ENCODE results near the gene ENTPD7. TPM values are rescaled to one million over a fixed set of nuclear protein-coding genes. Genes with fewer than 3 reads are reported as not detected.
"Not testable (repeated sequence)": the region's sequence is repeated elsewhere in the genome, so short reads cannot be mapped to it uniquely, and the experiment has no call there.

The ENTPD7 gene
- total and polyA plus RNA-seq, 9 of the 15 experiments (the other 6 are each of a cell fraction or from before 2014, with no cell fraction given) = 1.4 to 13.9 (median 8.5) TPM

DNA sequence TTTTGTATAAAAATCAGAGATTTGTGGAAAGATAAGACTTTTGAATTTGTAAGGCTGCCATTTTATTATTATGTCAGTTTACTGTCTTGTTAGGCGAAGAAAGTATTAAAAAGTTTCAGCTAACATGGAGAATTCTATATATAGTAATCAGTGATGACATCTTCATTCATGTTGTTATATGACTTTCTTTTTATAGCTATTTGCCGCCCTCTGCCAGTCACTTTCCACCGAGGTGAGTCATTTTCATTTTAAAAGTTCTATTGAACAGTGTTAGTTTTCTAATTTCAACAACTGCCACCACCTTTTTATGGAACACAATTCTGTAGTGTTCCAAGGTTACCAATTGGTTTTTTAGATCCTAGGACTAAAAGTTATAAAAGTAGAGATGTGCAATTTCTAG lies 84.5 kb downstream of the ENTPD7 start (continued):
- TF ChIP-seq, protein P1, sequence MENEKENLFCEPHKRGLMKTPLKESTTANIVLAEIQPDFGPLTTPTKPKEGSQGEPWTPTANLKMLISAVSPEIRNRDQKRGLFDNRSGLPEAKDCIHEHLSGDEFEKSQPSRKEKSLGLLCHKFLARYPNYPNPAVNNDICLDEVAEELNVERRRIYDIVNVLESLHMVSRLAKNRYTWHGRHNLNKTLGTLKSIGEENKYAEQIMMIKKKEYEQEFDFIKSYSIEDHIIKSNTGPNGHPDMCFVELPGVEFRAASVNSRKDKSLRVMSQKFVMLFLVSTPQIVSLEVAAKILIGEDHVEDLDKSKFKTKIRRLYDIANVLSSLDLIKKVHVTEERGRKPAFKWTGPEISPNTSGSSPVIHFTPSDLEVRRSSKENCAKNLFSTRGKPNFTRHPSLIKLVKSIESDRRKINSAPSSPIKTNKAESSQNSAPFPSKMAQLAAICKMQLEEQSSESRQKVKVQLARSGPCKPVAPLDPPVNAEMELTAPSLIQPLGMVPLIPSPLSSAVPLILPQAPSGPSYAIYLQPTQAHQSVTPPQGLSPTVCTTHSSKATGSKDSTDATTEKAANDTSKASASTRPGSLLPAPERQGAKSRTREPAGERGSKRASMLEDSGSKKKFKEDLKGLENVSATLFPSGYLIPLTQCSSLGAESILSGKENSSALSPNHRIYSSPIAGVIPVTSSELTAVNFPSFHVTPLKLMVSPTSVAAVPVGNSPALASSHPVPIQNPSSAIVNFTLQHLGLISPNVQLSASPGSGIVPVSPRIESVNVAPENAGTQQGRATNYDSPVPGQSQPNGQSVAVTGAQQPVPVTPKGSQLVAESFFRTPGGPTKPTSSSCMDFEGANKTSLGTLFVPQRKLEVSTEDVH (IDR thresholded peaks at IDR 0.05; ENCODE audit: low read depth, partially characterized antibody) = no peak
- TF ChIP-seq ZNF584 (CRISPR knock-in tag; IDR thresholded peaks at IDR 0.05; ENCODE audit: low read depth) (no peak), BCLAF1 (IDR thresholded peaks at IDR 0.05; ENCODE audit: borderline replicate concordance in 1 of 2, control insufficient read depth in 1 of 2, low read depth in 2 of 2, low read length in 1 of 2) (no peak), NFATC3 (IDR thresholded peaks at IDR 0.05) (no peak), PCBP1 (IDR thresholded peaks at IDR 0.05; ENCODE audit: low read depth, low read length, poor library complexity, severe bottlenecking) (no peak), NR3C1 (CRISPR knock-in tag; IDR thresholded peaks at IDR 0.05) (no peak), GABPB2 (CRISPR knock-in tag; conservative IDR thresholded peaks at IDR 0.05) (no peak), STAT6 (CRISPR knock-in tag; IDR thresholded peaks at IDR 0.05) (no peak)

GRCh38 chr10:99746166-99746565 lies 86.9 kb downstream of the ENTPD7 start:
- H3K4me2 ChIP-seq (ENCODE audit: insufficient read depth, low read length); DNase-seq (ENCODE audit: extremely low read depth in 1 of 4, low spot score in 3 of 4); intact Hi-C loops (cut with micrococcal nuclease); POLR2A ChIA-PET; BruUV-seq (replicated peaks); in situ Hi-C loops (cut with MboI); H3K9ac ChIP-seq (ENCODE audit: insufficient read depth in 1 of 2, low read depth in 2 of 2, low read length in 2 of 2); H3K27ac ChIP-seq (ENCODE audit: extremely low read depth, low read depth, low read length); FAIRE-seq; H2AFZ ChIP-seq (ENCODE audit: low read depth, low read length); CTCF ChIA-PET (ENCODE audit: low intra/inter-chr PET ratio); H3K4me3 ChIP-seq; H3K9me3 ChIP-seq (replicated peaks; ENCODE audit: control insufficient read depth, insufficient read depth, low read depth, low read length); H3K27me3 ChIP-seq (ENCODE audit: control insufficient read depth in 2 of 2, insufficient read depth in 2 of 2, low read length in 2 of 2); H3K79me2 ChIP-seq (ENCODE audit: control insufficient read depth, insufficient read depth, low read length); H4K20me1 ChIP-seq (replicated peaks; ENCODE audit: control insufficient read depth, insufficient read depth, low read length); H3K9me1 ChIP-seq (ENCODE audit: control insufficient read depth, insufficient read depth, low read length); ATAC-seq; H3K4me1 ChIP-seq (replicated peaks in 1 of 2; ENCODE audit: control insufficient read depth in 2 of 2, insufficient read depth in 2 of 2, low read length in 2 of 2): not testable (repeated sequence)
- H3K36me3 ChIP-seq (ENCODE audit: control insufficient read depth, insufficient read depth, low read length) = peaks cover 75% of the 10 kb centered on the region
- WGBS (ENCODE audit: insufficient coverage, low coverage, missing lambda C conversion rate) = 89% methylated on average over 2 of the region's 2 CpGs
